Ascending aorta (tissue), 2 donors: ENCODE results near the gene TNFRSF17. TPM values are rescaled to one million over a fixed set of nuclear protein-coding genes. Genes with fewer than 3 reads are reported as not detected.

ENCODE experiments used
- DNase-seq, 2 donors: peaks; one replicate each; pipeline ENCODE4 v3.0.0-alpha.2; 2019; ENCODE audit warnings: low spot score in 2 of 2
- H3K27ac ChIP-seq, 2 donors: fragments of 200-600 bp; sonication (generic); one replicate each; pipeline ENCODE4 v1.5.1; 2016 to 2017; ENCODE audit warnings: mild to moderate bottlenecking in 1 of 2
- H3K27me3 ChIP-seq: fragments of 200-600 bp; sonication (generic); one replicate; pipeline ENCODE4 v1.5.1; 2017
- H3K36me3 ChIP-seq, 2 donors: fragments of 200-600 bp; sonication (generic); one replicate each; pipeline ENCODE4 v1.5.1; 2016
- H3K4me1 ChIP-seq, 2 donors: fragments of 200-600 bp; sonication (generic); one replicate each; pipeline ENCODE4 v1.5.1; 2016 to 2017; ENCODE audit warnings: mild to moderate bottlenecking in 1 of 2
- H3K4me3 ChIP-seq, 2 donors: fragments of 200-600 bp; sonication (generic); one replicate each; pipeline ENCODE4 v1.5.1; 2016 to 2017; ENCODE audit warnings: mild to moderate bottlenecking in 1 of 2
- H3K9me3 ChIP-seq, 2 donors: fragments of 200-600 bp; sonication (generic); one replicate each; pipeline ENCODE4 v1.5.1; 2016
- intact Hi-C: fragments of 100-400 bp; cut with DNase I; formaldehyde crosslinking; loops from one replicate; pipeline ENCODE4 v1.15.1; 2023
- total RNA-seq: library from RNA; depleted of rRNA; stranded (reverse); fragments of >200 nt; gene quantifications from one replicate; pipeline ENCODE4 v1.1.0, GENCODE V29; 2016
- TF ChIP-seq, protein P1 (sequence below), 3 experiments: fragments of 200-600 bp in 2 of 3; fragments of 450-650 bp in 1 of 3; sonication (generic) in 2 of 3; IDR thresholded peaks; one replicate each; pipeline ENCODE4 v1.5.1; 2016 to 2019; ENCODE audit warnings: antibody characterized with exemption in 3 of 3, mild to moderate bottlenecking in 1 of 3, moderate library complexity in 1 of 3

The TNFRSF17 gene
- total RNA-seq, 1 donor from 2014 or later = not detected

- H3K4me3 ChIP-seq = no peak overlapping the region
- peaks cover 0 to 5% of the 10 kb centered on the region in 2 donors for H3K4me1 ChIP-seq
- no peaks in the 10 kb centered on the region for H3K27me3 ChIP-seq
- TF ChIP-seq, protein P1, sequence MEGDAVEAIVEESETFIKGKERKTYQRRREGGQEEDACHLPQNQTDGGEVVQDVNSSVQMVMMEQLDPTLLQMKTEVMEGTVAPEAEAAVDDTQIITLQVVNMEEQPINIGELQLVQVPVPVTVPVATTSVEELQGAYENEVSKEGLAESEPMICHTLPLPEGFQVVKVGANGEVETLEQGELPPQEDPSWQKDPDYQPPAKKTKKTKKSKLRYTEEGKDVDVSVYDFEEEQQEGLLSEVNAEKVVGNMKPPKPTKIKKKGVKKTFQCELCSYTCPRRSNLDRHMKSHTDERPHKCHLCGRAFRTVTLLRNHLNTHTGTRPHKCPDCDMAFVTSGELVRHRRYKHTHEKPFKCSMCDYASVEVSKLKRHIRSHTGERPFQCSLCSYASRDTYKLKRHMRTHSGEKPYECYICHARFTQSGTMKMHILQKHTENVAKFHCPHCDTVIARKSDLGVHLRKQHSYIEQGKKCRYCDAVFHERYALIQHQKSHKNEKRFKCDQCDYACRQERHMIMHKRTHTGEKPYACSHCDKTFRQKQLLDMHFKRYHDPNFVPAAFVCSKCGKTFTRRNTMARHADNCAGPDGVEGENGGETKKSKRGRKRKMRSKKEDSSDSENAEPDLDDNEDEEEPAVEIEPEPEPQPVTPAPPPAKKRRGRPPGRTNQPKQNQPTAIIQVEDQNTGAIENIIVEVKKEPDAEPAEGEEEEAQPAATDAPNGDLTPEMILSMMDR (IDR thresholded peaks at IDR 0.05) = no peak
- intact Hi-C loops = no loop called here
- no peaks in the 10 kb centered on the region for H3K36me3 ChIP-seq
- H3K27ac ChIP-seq = peak overlapping the region; percentile 10 to 12
- H3K9me3 ChIP-seq = no peaks in the 10 kb centered on the region
- DNase-seq = no peak
Measured at GRCh38 chr16:12011565-12011964, 46.6 kb downstream of the TNFRSF17 start.

GRCh38 chr16:12016291-12016947, 51.4 kb downstream of the TNFRSF17 start:
- Histone ChIP-seq H3K4me3 (no peak overlapping the region), H3K36me3 (no peaks in the 10 kb centered on the region), H3K27me3 (no peaks in the 10 kb centered on the region), H3K4me1 (peaks cover 0 to 2% of the 10 kb centered on the region in 2 donors), H3K27ac (no peak overlapping the region), H3K9me3 (no peaks in the 10 kb centered on the region)
- no peak for DNase-seq
- TF ChIP-seq, protein P1 (IDR thresholded peaks at IDR 0.05) = no peak
- intact Hi-C loops = no loop called here

- intact Hi-C loops = no loop called here
- H3K4me1 ChIP-seq = no peaks in the 10 kb centered on the region
- H3K36me3 ChIP-seq = no peaks in the 10 kb centered on the region
- H3K4me3 ChIP-seq = no peak overlapping the region
- H3K27me3 ChIP-seq = no peaks in the 10 kb centered on the region
- DNase-seq = no peak
- H3K9me3 ChIP-seq = no peaks in the 10 kb centered on the region
- no peak overlapping the region for H3K27ac ChIP-seq
- TF ChIP-seq, protein P1 (IDR thresholded peaks at IDR 0.05) = no peak
Measured at GRCh38 chr16:12017558-12017957, 52.5 kb downstream of the TNFRSF17 start.

Other genes with a start within 250 kb of the TNFRSF17 start
- gene TXNDC11, start 222.4 kb upstream of the TNFRSF17 start, total RNA-seq = 86.5 TPM
- gene ZC3H7A, start 168.0 kb upstream of the TNFRSF17 start, total RNA-seq = 56.9 TPM
- gene RSL1D1, start 113.7 kb upstream of the TNFRSF17 start, total RNA-seq = 160 TPM
- gene GSPT1, start 49.3 kb upstream of the TNFRSF17 start, total RNA-seq = 56.3 TPM
- 28.1 TPM for gene NPIPB2, start 23.2 kb upstream of the TNFRSF17 start, total RNA-seq
- 69.8 TPM for gene SNX29, start 11.5 kb downstream of the TNFRSF17 start, total RNA-seq